Naive B cell (primary cell): Measurements from ENCODE around the gene CCDC194. TPM values are rescaled to one million over a fixed set of nuclear protein-coding genes. Genes with fewer than 3 reads are reported as not detected.

ENCODE experiments used
- ATAC-seq, 2 donors: fragments of 150-1000 bp; cut with Tn5 transposase; 2 replicates each; pipeline ENCODE4 v1.10.0; 2021; ENCODE audit warnings: low read depth in 2 of 2, mild to moderate bottlenecking in 2 of 2, moderate library complexity in 2 of 2
- DNase-seq: peaks from one replicate; pipeline ENCODE4 v3.0.0; 2022
- H3K27ac Mint-ChIP-seq, 6 donors: one replicate each; pipeline ENCODE4 v1.8.0; 2020 to 2022; ENCODE audit warnings: mild to moderate bottlenecking in 6 of 6, mixed read lengths in 6 of 6, moderate library complexity in 5 of 6, inconsistent platforms in 2 of 6
- H3K27me3 Mint-ChIP-seq, 3 donors: one replicate each; pipeline ENCODE4 v1.8.0; 2021 to 2022; ENCODE audit warnings: mixed read lengths in 3 of 3, mild to moderate bottlenecking in 1 of 3
- H3K36me3 Mint-ChIP-seq, 2 donors: one replicate each; pipeline ENCODE4 v1.8.0; 2020 to 2022; ENCODE audit warnings: mixed read lengths in 2 of 2, inconsistent platforms in 1 of 2, mild to moderate bottlenecking in 1 of 2
- H3K4me1 Mint-ChIP-seq, 3 donors: one replicate each; pipeline ENCODE4 v1.8.0; 2020 to 2022; ENCODE audit warnings: mixed read lengths in 3 of 3, inconsistent platforms in 1 of 3, mild to moderate bottlenecking in 1 of 3, moderate library complexity in 1 of 3
- H3K4me3 Mint-ChIP-seq, 8 donors: one replicate each; pipeline ENCODE4 v1.8.0; 2020 to 2022; ENCODE audit warnings: mild to moderate bottlenecking in 8 of 8, mixed read lengths in 8 of 8, moderate library complexity in 8 of 8, inconsistent platforms in 2 of 8
- H3K9me3 Mint-ChIP-seq, 7 donors: one replicate each; pipeline ENCODE4 v1.8.0; 2020 to 2022; ENCODE audit warnings: mixed read lengths in 7 of 7, mild to moderate bottlenecking in 5 of 7, inconsistent platforms in 2 of 7, moderate library complexity in 1 of 7
- polyA plus RNA-seq, 6 donors: library from polyadenylated mRNA; unstranded; fragments of 300-500 nt; fragmentation: Illumina TruSeq; gene quantifications; one replicate each; pipeline ENCODE4 v1.2.3, GENCODE V29; 2021; ENCODE audit warnings: low read depth in 6 of 6

The CCDC194 gene
- polyA plus RNA-seq: not detected

GRCh38 chr19:17393914-17394313 is at the start of gene CCDC194:
CCDC194 (minus strand) TSS chr19:17394196; CDS start chr19:17394158, 38 bp downstream.
- peaks cover 19 to 28% (median 22%) of the 10 kb centered on the region in 3 donors for H3K4me1 Mint-ChIP-seq
- no peak for ATAC-seq

GRCh38 chr19:17441241-17442021 is 47.4 kb upstream of the CCDC194 start:
- Mint-ChIP-seq H3K27me3 (peaks cover 0 to 5% (median 0%) of the 10 kb centered on the region in 3 donors), H3K4me3 (no peak overlapping the region), H3K4me1 (no peaks in the 10 kb centered on the region), H3K27ac (peak overlapping the region in 2 of 6 donors; percentile 42 to 44), H3K36me3 (no peaks in the 10 kb centered on the region), H3K9me3 (peaks cover 0 to 9% (median 5%) of the 10 kb centered on the region in 7 donors)
- ATAC-seq: peak; percentile 34 to 55
- DNase-seq: no peak

More at GRCh38 chr19:17393914-17394313, at the start of gene CCDC194:
- Mint-ChIP-seq H3K9me3 (peaks cover 0 to 6% (median 4%) of the 10 kb centered on the region in 7 donors), H3K36me3 (no peaks in the 10 kb centered on the region), H3K27me3 (peaks cover 0 to 6% (median 0%) of the 10 kb centered on the region in 3 donors), H3K4me3 (peak within 1 kb of the TSS in 4 of 8 donors; percentile 3 to 65 (median 26)), H3K27ac (peak within 1 kb of the TSS in 4 of 6 donors; percentile 54 to 91 (median 59))
- no peak for DNase-seq

GRCh38 chr19:17436874-17437267 is 42.9 kb upstream of the CCDC194 start:
- peak overlapping the region in 1 of 8 donors; percentile 53 for H3K4me3 Mint-ChIP-seq
- DNase-seq (no peak), ATAC-seq (no peak)
- H3K27ac Mint-ChIP-seq: no peak overlapping the region
- peaks cover 0 to 5% (median 0%) of the 10 kb centered on the region in 3 donors for H3K27me3 Mint-ChIP-seq
- H3K9me3 Mint-ChIP-seq: peaks cover 0 to 8% (median 5%) of the 10 kb centered on the region in 7 donors
- H3K36me3 Mint-ChIP-seq: no peaks in the 10 kb centered on the region
- H3K4me1 Mint-ChIP-seq: no peaks in the 10 kb centered on the region

- Mint-ChIP-seq H3K9me3 (peaks cover 0 to 2% (median 1%) of the 10 kb centered on the region in 7 donors), H3K4me1 (no peaks in the 10 kb centered on the region), H3K36me3 (no peaks in the 10 kb centered on the region), H3K27ac (no peak overlapping the region), H3K27me3 (peaks cover 0 to 5% (median 0%) of the 10 kb centered on the region in 3 donors), H3K4me3 (no peak overlapping the region)
- no peak for DNase-seq
- no peak for ATAC-seq
These were observed 42.3 kb upstream of the CCDC194 start for GRCh38 chr19:17436094-17436873.

GRCh38 chr19:17435218-17435617 is 41.2 kb upstream of the CCDC194 start:
- Mint-ChIP-seq H3K4me3 (no peak overlapping the region), H3K36me3 (no peaks in the 10 kb centered on the region), H3K9me3 (peaks cover 0 to 1% (median 0%) of the 10 kb centered on the region in 7 donors), H3K4me1 (no peaks in the 10 kb centered on the region), H3K27ac (no peak overlapping the region), H3K27me3 (peaks cover 0 to 5% (median 0%) of the 10 kb centered on the region in 3 donors)
- no peak for DNase-seq
- no peak for ATAC-seq

- ATAC-seq: no peak
- Mint-ChIP-seq H3K27me3 (no peaks in the 10 kb centered on the region), H3K9me3 (peaks cover 0 to 1% (median 0%) of the 10 kb centered on the region in 7 donors), H3K27ac (no peak overlapping the region), H3K4me3 (no peak overlapping the region), H3K4me1 (no peaks in the 10 kb centered on the region), H3K36me3 (no peaks in the 10 kb centered on the region)
- no peak for DNase-seq
These were observed 37.4 kb upstream of the CCDC194 start for GRCh38 chr19:17431417-17431816.

- peaks cover 0 to 3% (median 1%) of the 10 kb centered on the region in 3 donors for H3K4me1 Mint-ChIP-seq
- peak overlapping the region in 1 of 6 donors; percentile 86 for H3K27ac Mint-ChIP-seq
- ATAC-seq (no peak), DNase-seq (no peak)
- no peak overlapping the region for H3K4me3 Mint-ChIP-seq
- H3K9me3 Mint-ChIP-seq: no peaks in the 10 kb centered on the region
- no peaks in the 10 kb centered on the region for H3K36me3 Mint-ChIP-seq
- H3K27me3 Mint-ChIP-seq: no peaks in the 10 kb centered on the region
These were observed 35.7 kb upstream of the CCDC194 start for GRCh38 chr19:17429641-17430113.

GRCh38 chr19:17424743-17425365 is 30.9 kb upstream of the CCDC194 start:
- H3K27me3 Mint-ChIP-seq: no peaks in the 10 kb centered on the region
- DNase-seq (no peak), ATAC-seq (peak; percentile 47 to 50)
- peaks cover 0 to 9% of the 10 kb centered on the region in 2 donors for H3K36me3 Mint-ChIP-seq
- H3K27ac Mint-ChIP-seq: peak overlapping the region in 2 of 6 donors; percentile 18 to 77
- peaks cover 10 to 16% (median 10%) of the 10 kb centered on the region in 3 donors for H3K4me1 Mint-ChIP-seq
- no peak overlapping the region for H3K4me3 Mint-ChIP-seq
- no peaks in the 10 kb centered on the region for H3K9me3 Mint-ChIP-seq

- peaks cover 16 to 19% (median 16%) of the 10 kb centered on the region in 3 donors for H3K4me1 Mint-ChIP-seq
- no peak overlapping the region for H3K4me3 Mint-ChIP-seq
- H3K36me3 Mint-ChIP-seq: peaks cover 0 to 9% of the 10 kb centered on the region in 2 donors
These were observed 29.6 kb upstream of the CCDC194 start for GRCh38 chr19:17423429-17424208.

GRCh38 chr19:17421942-17422341 is 27.9 kb upstream of the CCDC194 start:
- peaks cover 16 to 21% (median 18%) of the 10 kb centered on the region in 3 donors for H3K4me1 Mint-ChIP-seq
- ATAC-seq: no peak
- peak overlapping the region in 4 of 8 donors; percentile 20 to 56 (median 46) for H3K4me3 Mint-ChIP-seq
- H3K27me3 Mint-ChIP-seq: no peaks in the 10 kb centered on the region
- no peak overlapping the region for H3K27ac Mint-ChIP-seq
- no peak for DNase-seq
- H3K36me3 Mint-ChIP-seq: peaks cover 0 to 12% of the 10 kb centered on the region in 2 donors
- no peaks in the 10 kb centered on the region for H3K9me3 Mint-ChIP-seq

More at GRCh38 chr19:17423429-17424208, 29.6 kb upstream of the CCDC194 start:
- peak overlapping the region in 2 of 6 donors; percentile 4 to 41 for H3K27ac Mint-ChIP-seq
- no peaks in the 10 kb centered on the region for H3K9me3 Mint-ChIP-seq
- DNase-seq: no peak
- no peak for ATAC-seq
- no peaks in the 10 kb centered on the region for H3K27me3 Mint-ChIP-seq

- H3K9me3 Mint-ChIP-seq: no peaks in the 10 kb centered on the region
- DNase-seq: peak; percentile 12
- H3K4me1 Mint-ChIP-seq: peaks cover 16 to 23% (median 21%) of the 10 kb centered on the region in 3 donors
- H3K27ac Mint-ChIP-seq: peak overlapping the region in 4 of 6 donors; percentile 26 to 86 (median 72)
- no peak for ATAC-seq
- H3K27me3 Mint-ChIP-seq: no peaks in the 10 kb centered on the region
- H3K36me3 Mint-ChIP-seq: peaks cover 0 to 16% of the 10 kb centered on the region in 2 donors
- H3K4me3 Mint-ChIP-seq: peak overlapping the region; percentile 91 to 99 (median 96)
These were observed 26.5 kb upstream of the CCDC194 start for GRCh38 chr19:17420475-17420924.
